ENCODE data around the gene PPP2R5C. TPM values are rescaled to one million over a fixed set of nuclear protein-coding genes. Genes with fewer than 3 reads are reported as not detected.

PPP2R5C gene
- total RNA-seq, 1 donor from 2014 or later = 198 TPM

GRCh38 chr14:101894365-101895081 lies 133.0 kb downstream of the PPP2R5C start:
- H3K36me3 ChIP-seq = peaks cover 81% of the 10 kb centered on the region
- intact Hi-C loops (cut with micrococcal nuclease) = no loop called here
- H3K4me1 ChIP-seq = no peaks in the 10 kb centered on the region
- H3K4me3 ChIP-seq = no peak overlapping the region
- no peaks in the 10 kb centered on the region for H3K9me3 ChIP-seq (replicated peaks)
- no peak overlapping the region for H3K27ac ChIP-seq (replicated peaks)
- TF ChIP-seq CTCF (IDR thresholded peaks at IDR 0.05; ENCODE audit: borderline replicate concordance) = no peak
- H3K27me3 ChIP-seq (ENCODE audit: low read depth) = no peaks in the 10 kb centered on the region
- no peak for DNase-seq

- TF ChIP-seq CTCF (IDR thresholded peaks at IDR 0.05; ENCODE audit: borderline replicate concordance) = no peak
- Histone ChIP-seq H3K9me3 (replicated peaks) (no peaks in the 10 kb centered on the region), H3K27me3 (ENCODE audit: low read depth) (no peaks in the 10 kb centered on the region), H3K4me1 (no peaks in the 10 kb centered on the region), H3K27ac (replicated peaks) (no peak overlapping the region), H3K36me3 (peaks cover 86% of the 10 kb centered on the region), H3K4me3 (no peak overlapping the region)
- no peak for DNase-seq
- intact Hi-C loops (cut with micrococcal nuclease) = no loop called here
Measured at GRCh38 chr14:101895256-101895655, 133.7 kb downstream of the PPP2R5C start.

GRCh38 chr14:101897326-101897725 lies 135.8 kb downstream of the PPP2R5C start:
- peaks cover 8% of the 10 kb centered on the region for H3K4me1 ChIP-seq
- H3K9me3 ChIP-seq (replicated peaks) = no peaks in the 10 kb centered on the region
- intact Hi-C loops (cut with micrococcal nuclease) = no loop called here
- H3K27ac ChIP-seq (replicated peaks) = no peak overlapping the region
- no peak overlapping the region for H3K4me3 ChIP-seq
- DNase-seq = no peak
- no peak for TF ChIP-seq CTCF (IDR thresholded peaks at IDR 0.05; ENCODE audit: borderline replicate concordance)
- no peaks in the 10 kb centered on the region for H3K27me3 ChIP-seq (ENCODE audit: low read depth)
- peaks cover 96% of the 10 kb centered on the region for H3K36me3 ChIP-seq

GRCh38 chr14:101898416-101898815 lies 136.9 kb downstream of the PPP2R5C start:
- no peak overlapping the region for H3K27ac ChIP-seq (replicated peaks)
- H3K27me3 ChIP-seq (ENCODE audit: low read depth) = no peaks in the 10 kb centered on the region
- TF ChIP-seq CTCF (IDR thresholded peaks at IDR 0.05; ENCODE audit: borderline replicate concordance) = no peak
- peaks cover 18% of the 10 kb centered on the region for H3K4me1 ChIP-seq
- no peak overlapping the region for H3K4me3 ChIP-seq
- H3K36me3 ChIP-seq = peaks cover 95% of the 10 kb centered on the region
- H3K9me3 ChIP-seq (replicated peaks) = no peaks in the 10 kb centered on the region
- intact Hi-C loops (cut with micrococcal nuclease) = no loop called here
- DNase-seq = no peak

- Histone ChIP-seq H3K36me3 (peaks cover 95% of the 10 kb centered on the region), H3K9me3 (replicated peaks) (no peaks in the 10 kb centered on the region), H3K27ac (replicated peaks) (no peak overlapping the region), H3K27me3 (ENCODE audit: low read depth) (no peaks in the 10 kb centered on the region), H3K4me1 (peaks cover 23% of the 10 kb centered on the region), H3K4me3 (no peak overlapping the region)
- TF ChIP-seq CTCF (IDR thresholded peaks at IDR 0.05; ENCODE audit: borderline replicate concordance) = no peak
- DNase-seq = no peak
- intact Hi-C loops (cut with micrococcal nuclease) = no loop called here
Measured at GRCh38 chr14:101899263-101899662, 137.8 kb downstream of the PPP2R5C start.

Measured in left ventricle myocardium inferior (tissue), 1 donor.